SK-N-SH (cell line): ENCODE data around the gene TNK2. TPM values are rescaled to one million over a fixed set of nuclear protein-coding genes. Genes with fewer than 3 reads are reported as not detected.

Experiments
- CTCF ChIA-PET: fragments of 300-600, 350-600 bp; formaldehyde crosslinking; extraction: SDS; loops from one replicate; lab custom pipeline; 2021; lab: Yijun Ruan, JAX
- POLR2A ChIA-PET: fragments of 350-600 bp; sonication (Branson Sonifier 250); formaldehyde crosslinking; extraction: SDS; loops from one replicate; lab custom pipeline; 2020; ENCODE audit warnings: antibody characterized with exemption, inconsistent platforms; lab: Yijun Ruan, JAX
- DNase-seq: peaks from one replicate; pipeline ENCODE4 v3.0.0; 2012
- H2AFZ ChIP-seq: fragments of 200-600 bp; sonication (generic); 2 replicates; pipeline ENCODE4 v1.8.1; 2016; ENCODE audit warnings: antibody characterized with exemption, mild to moderate bottlenecking, low read depth
- H3F3A ChIP-seq: fragments of 200-600 bp; sonication (generic); replicated peaks from 2 replicates; pipeline ENCODE3; 2016; ENCODE audit warnings: antibody characterized with exemption, mild to moderate bottlenecking; ENCODE audit not compliant: insufficient read depth
- H3K27ac ChIP-seq, 2 experiments: fragments of 200-500 bp in 1 of 2; fragments of 200-600 bp in 1 of 2; sonication (Bioruptor generic) in 1 of 2; sonication (generic), shearing (Covaris generic) in 1 of 2; 2 replicates each; pipeline versions ENCODE4 v1.5.1 to v1.6.1; 2014 to 2016; ENCODE audit warnings: low read depth in 2 of 2, inconsistent platforms in 1 of 2, low read length in 1 of 2, mild to moderate bottlenecking in 1 of 2, mixed read lengths in 1 of 2
- H3K27me3 ChIP-seq: fragments of 200-600 bp; sonication (generic), shearing (Covaris generic); 2 replicates; pipeline ENCODE4 v1.6.1; 2016; ENCODE audit warnings: mixed run types; ENCODE audit not compliant: insufficient read depth
- H3K36me3 ChIP-seq, 2 experiments: fragments of 200-500 bp in 1 of 2; fragments of 200-600 bp in 1 of 2; sonication (Bioruptor generic) in 1 of 2; sonication (generic) in 1 of 2; replicated peaks in 1 of 2; 2 replicates each; pipeline versions ENCODE3 to v1.5.1; 2014 to 2016; ENCODE audit warnings: low read length in 1 of 2, mild to moderate bottlenecking in 1 of 2; ENCODE audit not compliant: insufficient read depth in 2 of 2, control insufficient read depth in 1 of 2
- H3K4me1 ChIP-seq, 2 experiments: fragments of 200-500 bp in 1 of 2; fragments of 200-600 bp in 1 of 2; sonication (Bioruptor generic) in 1 of 2; sonication (generic), shearing (Covaris generic) in 1 of 2; 2 replicates each; pipeline versions ENCODE4 v1.5.1 to v1.6.1; 2014 to 2016; ENCODE audit warnings: low read depth in 1 of 2, low read length in 1 of 2, mixed run types in 1 of 2; ENCODE audit not compliant: insufficient read depth in 2 of 2, control insufficient read depth in 1 of 2
- H3K4me2 ChIP-seq: fragments of 200-600 bp; sonication (generic), shearing (Covaris generic); 2 replicates; pipeline ENCODE4 v1.6.1; 2017; ENCODE audit warnings: mixed run types
- H3K4me3 ChIP-seq, 2 experiments: fragments of 200-500 bp in 1 of 2; fragments of 200-600 bp in 1 of 2; sonication (Bioruptor generic) in 1 of 2; sonication (generic), shearing (Covaris generic) in 1 of 2; 2 replicates each; pipeline versions ENCODE4 v1.5.1 to v1.8.1; 2014 to 2016; ENCODE audit warnings: low read depth in 2 of 2, inconsistent platforms in 1 of 2, low read length in 1 of 2, mild to moderate bottlenecking in 1 of 2, mixed read lengths in 1 of 2, moderate library complexity in 1 of 2
- H3K79me2 ChIP-seq: fragments of 200-600 bp; sonication (generic); 2 replicates; pipeline ENCODE4 v1.8.1; 2017; ENCODE audit warnings: mild to moderate bottlenecking; ENCODE audit not compliant: insufficient read depth
- H3K9ac ChIP-seq: fragments of 200-600 bp; sonication (generic); 2 replicates; pipeline ENCODE4 v1.6.1; 2017; ENCODE audit warnings: mixed run types
- H3K9me2 ChIP-seq: fragments of 200-600 bp; sonication (generic); 2 replicates; pipeline ENCODE4 v1.6.1; 2017; ENCODE audit warnings: mixed run types
- H3K9me3 ChIP-seq: fragments of 200-600 bp; sonication (generic); 2 replicates; pipeline ENCODE4 v1.6.1; 2017; ENCODE audit warnings: mixed run types, mild to moderate bottlenecking, moderate library complexity
- H4K20me1 ChIP-seq: fragments of 200-600 bp; sonication (generic); 2 replicates; pipeline ENCODE4 v1.6.1; 2017; ENCODE audit warnings: mild to moderate bottlenecking, mixed run types; ENCODE audit not compliant: insufficient read depth
- CTCF ChIP-seq: fragments of 200-600 bp; sonication (generic); IDR thresholded peaks from 2 replicates; pipeline ENCODE4 v1.6.1; 2017; ENCODE audit warnings: antibody characterized with exemption, mild to moderate bottlenecking, moderate library complexity
- EZH2phosphoT487 ChIP-seq: fragments of 200-600 bp; sonication (generic); IDR thresholded peaks from 2 replicates; pipeline ENCODE4 v1.6.1; 2017; ENCODE audit warnings: low read depth, mixed run types, mild to moderate bottlenecking, antibody characterized with exemption, moderate library complexity, borderline replicate concordance
- FOXJ3 ChIP-seq: sonication (generic); formaldehyde crosslinking; IDR thresholded peaks from 2 replicates; pipeline ENCODE4 v1.5.1; 2020; ENCODE audit warnings: mild to moderate bottlenecking, missing genetic modification reagents
- FOXM1 ChIP-seq: IDR thresholded peaks from 2 replicates; pipeline ENCODE4 v1.4.0; 2012; ENCODE audit warnings: low read depth, mild to moderate bottlenecking
- GATA2 ChIP-seq: sonication (generic); formaldehyde crosslinking; IDR thresholded peaks from 2 replicates; pipeline ENCODE4 v1.5.0; 2020; ENCODE audit warnings: mild to moderate bottlenecking, missing genetic modification reagents
- IRF3 ChIP-seq: fragments of 150-350 bp; IDR thresholded peaks from 2 replicates; pipeline ENCODE4 v1.6.1; 2016; ENCODE audit warnings: mild to moderate bottlenecking, low read depth, low read length
- JUND ChIP-seq: IDR thresholded peaks from 2 replicates; pipeline ENCODE4 v1.4.0; 2012
- MAX ChIP-seq: IDR thresholded peaks from 2 replicates; pipeline ENCODE4 v1.4.0; 2012; ENCODE audit warnings: low read depth
- MEF2A ChIP-seq: IDR thresholded peaks from 2 replicates; pipeline ENCODE4 v1.4.0; 2012; ENCODE audit warnings: low read depth, borderline replicate concordance
- MXI1 ChIP-seq: IDR thresholded peaks from 2 replicates; pipeline ENCODE4 v1.6.1; 2012; ENCODE audit warnings: mild to moderate bottlenecking, low read depth, low read length, improper control_type of control experiment
- NFIC ChIP-seq: IDR thresholded peaks from 2 replicates; pipeline ENCODE4 v1.4.0; 2012; ENCODE audit warnings: borderline replicate concordance
- NRF1 ChIP-seq: IDR thresholded peaks from 2 replicates; pipeline ENCODE4 v1.6.1; 2012; ENCODE audit warnings: low read depth, mild to moderate bottlenecking, low read length
- RAD21 ChIP-seq: IDR thresholded peaks from 2 replicates; pipeline ENCODE4 v1.6.1; 2012; ENCODE audit warnings: mild to moderate bottlenecking, low read length
- REST ChIP-seq: IDR thresholded peaks from 2 replicates; pipeline ENCODE4 v1.6.1; 2012; ENCODE audit warnings: mild to moderate bottlenecking, low read depth, low read length, moderate library complexity
- SIN3A ChIP-seq: IDR thresholded peaks from 2 replicates; pipeline ENCODE4 v1.6.1; 2012; ENCODE audit warnings: low read depth, mild to moderate bottlenecking, low read length, moderate library complexity, borderline replicate concordance
- SMC3 ChIP-seq: IDR thresholded peaks from 2 replicates; pipeline ENCODE4 v1.6.1; 2012; ENCODE audit warnings: low read depth, low read length, improper control_type of control experiment
- TAF1 ChIP-seq: IDR thresholded peaks from 2 replicates; pipeline ENCODE4 v1.6.1; 2012; ENCODE audit warnings: low read depth, mild to moderate bottlenecking, low read length, moderate library complexity, borderline replicate concordance
- USF1 ChIP-seq: IDR thresholded peaks from 2 replicates; pipeline ENCODE4 v1.4.0; 2012; ENCODE audit warnings: low read depth, borderline replicate concordance
- YY1 ChIP-seq: IDR thresholded peaks from 2 replicates; pipeline ENCODE4 v1.4.0; 2012; ENCODE audit warnings: low read depth, mild to moderate bottlenecking
- WGBS: methylation state at CpG from one replicate; pipeline ENCODE4 v1.1.6; 2017; ENCODE audit warnings: low lambda C conversion rate; 5-methylcytosine and 5-hydroxymethylcytosine counted together
- polyA plus RNA-seq, 3 experiments: library from polyadenylated mRNA; depleted of rRNA; stranded (reverse); fragments of >200 nt; gene quantifications; 2 replicates each; pipeline ENCODE4 v1.2.3, GENCODE V29; 2012

Gene TNK2
- polyA plus RNA-seq, 1 of the 3 experiments (the other 2 are of a cell fraction): 17.3 TPM

- TF ChIP-seq RAD21 (no peak), NFIC (no peak), FOXJ3 (no peak), TAF1 (no peak), MEF2A (no peak), USF1 (no peak)
- Histone ChIP-seq H3K27ac (no peak overlapping the region), H3K79me2 (no peaks in the 10 kb centered on the region), H3K9ac (no peak overlapping the region), H3K4me3 (no peak overlapping the region), H2AFZ (no peak overlapping the region), H3F3A (no peaks in the 10 kb centered on the region), H3K27me3 (no peaks in the 10 kb centered on the region), H3K4me1 (no peaks in the 10 kb centered on the region), H3K36me3 (no peaks in the 10 kb centered on the region), H4K20me1 (no peaks in the 10 kb centered on the region), H3K9me3 (no peaks in the 10 kb centered on the region), H3K9me2 (no peaks in the 10 kb centered on the region), H3K4me2 (no peak overlapping the region)
- DNase-seq: no peak
- CTCF ChIA-PET: interaction anchor here (1.1 to 1.7 kb wide), 5 partner anchors 10 to 71 kb away, joined by 3 to 9 read pairs (median 5); no protein-coding TSS in a partner anchor
- WGBS: 90% methylated on average over 13 of the region's 13 CpGs
- POLR2A ChIA-PET: no interaction called here
These were observed 13.0 kb upstream of the TNK2 start for GRCh38 chr3:195921334-195921791.

- Histone ChIP-seq H3K9ac (no peak overlapping the region), H3K36me3 (no peaks in the 10 kb centered on the region), H3K9me2 (no peaks in the 10 kb centered on the region), H3F3A (no peaks in the 10 kb centered on the region), H3K27ac (no peak overlapping the region), H4K20me1 (no peaks in the 10 kb centered on the region), H3K4me1 (peaks cover 5 to 7% of the 10 kb centered on the region in 2 experiments; a peak in 2 of 4 replicates), H2AFZ (no peak overlapping the region), H3K79me2 (no peaks in the 10 kb centered on the region), H3K9me3 (no peaks in the 10 kb centered on the region), H3K27me3 (no peaks in the 10 kb centered on the region), H3K4me2 (no peak overlapping the region), H3K4me3 (no peak overlapping the region)
- ChIA-PET POLR2A (no interaction called here), CTCF (interaction anchor here (8.1 kb wide), 1 partner anchor 23 kb away, joined by 141 read pairs; no protein-coding TSS in a partner anchor)
- WGBS: 88% methylated on average over 14 of the region's 14 CpGs
- DNase-seq: no peak
- TF ChIP-seq CTCF: no peak
- no peak for TF ChIP-seq IRF3
- no peak for TF ChIP-seq REST
- no peak for TF ChIP-seq NRF1
- TF ChIP-seq MXI1: no peak
- TF ChIP-seq FOXM1: no peak
- no peak for TF ChIP-seq JUND
- no peak for TF ChIP-seq NFIC
- no peak for TF ChIP-seq SMC3
- TF ChIP-seq EZH2phosphoT487: no peak
- TF ChIP-seq FOXJ3: no peak
- no peak for TF ChIP-seq USF1
- TF ChIP-seq SIN3A: no peak
- no peak for TF ChIP-seq MAX
- TF ChIP-seq YY1: no peak
- TF ChIP-seq MEF2A: no peak
- TF ChIP-seq GATA2 (CRISPR knock-in tag): no peak
These were observed 9.8 kb upstream of the TNK2 start for GRCh38 chr3:195918176-195918575.
